Fibroblast of mammary gland (primary cell): ENCODE results near the gene PCTP.

Experiments used
- DNase-seq: peaks from one replicate; pipeline ENCODE4 v3.0.0-alpha.2; 2010; ENCODE audit warnings: low read depth
- H3K4me3 ChIP-seq: 2 replicates; pipeline ENCODE4 v1.5.1; 2011; ENCODE audit warnings: low read depth, mild to moderate bottlenecking, low read length, moderate library complexity; ENCODE audit not compliant: control insufficient read depth
- CTCF ChIP-seq: conservative IDR thresholded peaks from 2 replicates; pipeline ENCODE4 v1.5.1; 2011; ENCODE audit warnings: low read depth, low read length, inconsistent platforms; ENCODE audit not compliant: control insufficient read depth, insufficient read depth

The PCTP gene

DNA sequence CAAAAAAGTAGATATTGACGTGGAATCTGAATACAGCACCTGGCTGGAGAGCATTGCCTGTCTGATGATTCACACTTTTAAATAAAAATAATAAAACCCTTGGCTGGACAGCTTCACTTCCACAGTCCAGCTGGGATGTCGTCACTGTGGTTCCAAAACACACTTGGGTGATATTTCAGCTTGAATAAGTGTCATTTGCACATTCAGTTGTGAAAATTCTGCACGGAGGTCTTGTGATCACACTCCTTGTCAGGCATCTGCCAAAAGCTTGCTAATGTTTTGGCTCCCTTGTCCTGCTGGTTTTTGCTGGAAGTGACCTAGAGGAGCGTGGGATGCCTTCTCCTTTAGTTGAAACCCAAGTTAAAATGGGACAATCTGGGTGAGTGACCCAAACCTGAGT, 60.7 kb downstream of the PCTP start:
- peak; percentile 38 for DNase-seq
- H3K4me3 ChIP-seq = no peak overlapping the region
- TF ChIP-seq CTCF = no peak

DNA sequence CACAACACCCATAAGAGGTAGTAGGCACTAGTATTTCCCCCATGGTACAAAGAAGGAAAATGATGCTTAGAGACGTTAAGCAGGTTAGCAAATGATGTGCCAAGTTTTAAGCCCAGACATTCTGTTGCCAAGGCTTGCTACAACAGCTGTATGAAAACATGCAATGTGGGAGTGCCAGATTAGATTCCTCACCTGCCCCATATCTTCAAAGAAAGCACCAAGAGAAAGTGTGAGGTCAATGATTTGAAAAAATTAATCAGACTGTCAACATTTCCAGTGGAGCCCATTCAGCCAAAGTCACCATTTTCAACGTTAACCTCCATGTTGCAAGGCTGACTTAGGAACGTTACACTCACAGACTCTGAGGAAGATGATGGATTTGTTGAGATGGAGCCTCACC, 61.5 kb downstream of the PCTP start:
- no peak for DNase-seq
- H3K4me3 ChIP-seq = no peak overlapping the region
- no peak for TF ChIP-seq CTCF

DNA sequence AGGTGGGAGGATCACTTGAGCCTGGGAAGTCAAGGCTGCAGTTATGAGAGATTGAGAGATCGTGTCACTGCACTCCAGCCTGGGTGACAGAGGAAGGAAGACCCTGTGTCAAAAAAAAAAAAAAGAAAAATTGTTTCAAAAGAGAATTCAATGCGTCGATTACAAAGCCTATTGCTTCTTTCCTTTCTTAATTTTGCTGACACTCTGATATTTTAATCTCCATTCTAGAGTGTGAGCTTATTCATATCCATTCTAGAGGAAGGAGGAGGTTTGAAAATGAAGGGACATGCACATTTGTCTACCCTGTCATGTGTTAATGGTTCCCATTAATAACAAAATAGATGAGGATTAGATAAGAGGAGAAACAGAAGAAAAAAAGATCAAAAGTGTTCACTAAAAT, 63.1 kb downstream of the PCTP start:
- no peak for DNase-seq
- no peak overlapping the region for H3K4me3 ChIP-seq
- TF ChIP-seq CTCF = no peak

GRCh38 chr17:55814377-55814776, 63.5 kb downstream of the PCTP start:
- H3K4me3 ChIP-seq = no peak overlapping the region
- no peak for TF ChIP-seq CTCF
- DNase-seq = no peak

- TF ChIP-seq CTCF = no peak
- DNase-seq = no peak
These were observed 65.9 kb downstream of the PCTP start for GRCh38 chr17:55816532-55817396.

GRCh38 chr17:55817397-55817709, 66.5 kb downstream of the PCTP start:
- H3K4me3 ChIP-seq = no peak overlapping the region
- TF ChIP-seq CTCF = no peak
- no peak for DNase-seq

More at GRCh38 chr17:55816532-55817396, 65.9 kb downstream of the PCTP start:
- no peak overlapping the region for H3K4me3 ChIP-seq
